ENCODE measurements around the gene ZNF618.

GRCh38 chr9:113992276-113992951 is 116.3 kb downstream of the ZNF618 start:
- TF ChIP-seq CTCF (IDR thresholded peaks at IDR 0.05) (no peak), POLR2A (IDR thresholded peaks at IDR 0.05) (no peak), EP300 (IDR thresholded peaks at IDR 0.05) (no peak)
